Measurements from ENCODE around the gene MDM1.

Gene MDM1

DNA sequence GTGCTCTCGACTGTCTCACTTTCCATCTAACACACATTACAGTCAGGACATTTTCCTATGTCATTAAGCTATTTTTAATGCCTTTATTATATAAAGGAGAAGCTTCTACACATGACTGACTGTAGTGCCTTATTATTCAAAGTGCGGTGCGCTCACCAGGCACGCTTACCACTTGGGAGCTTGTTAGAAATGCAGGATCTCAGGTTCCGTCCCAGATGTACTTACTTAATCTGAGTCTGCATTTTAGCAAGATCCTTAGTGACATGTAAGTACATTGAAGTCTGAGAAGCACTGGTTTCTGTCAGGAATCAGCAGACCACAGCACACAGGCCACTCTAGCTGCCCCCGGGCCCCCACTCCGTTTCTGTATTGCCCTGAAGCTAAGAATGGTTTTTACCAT lies 44.7 kb upstream of the MDM1 start:
- no peak for TF ChIP-seq LEF1 (IDR thresholded peaks at IDR 0.05; ENCODE audit: borderline replicate concordance)
- TF ChIP-seq ELF4 (IDR thresholded peaks at IDR 0.05), result no peak
- no peak for TF ChIP-seq NFRKB (IDR thresholded peaks at IDR 0.05)
- TF ChIP-seq FOXA1 (IDR thresholded peaks at IDR 0.05), result no peak
- no peak for TF ChIP-seq TARDBP (IDR thresholded peaks at IDR 0.05)
- TF ChIP-seq HDGF (IDR thresholded peaks at IDR 0.05; ENCODE audit: borderline replicate concordance), result no peak
- TF ChIP-seq ZNF384 (IDR thresholded peaks at IDR 0.05), result no peak
- no peak for TF ChIP-seq FOXK2 (IDR thresholded peaks at IDR 0.05)
- no peak for TF ChIP-seq SP1 (IDR thresholded peaks at IDR 0.05)
- no peak for TF ChIP-seq ARNT (IDR thresholded peaks at IDR 0.05)
- no peak for TF ChIP-seq PKNOX1 (IDR thresholded peaks at IDR 0.05)
- TF ChIP-seq CTBP1 (IDR thresholded peaks at IDR 0.05; ENCODE audit: borderline replicate concordance), result no peak
- TF ChIP-seq FOXM1 (IDR thresholded peaks at IDR 0.05; ENCODE audit: borderline replicate concordance), result no peak
- TF ChIP-seq BHLHE40 (IDR thresholded peaks at IDR 0.05; ENCODE audit: borderline replicate concordance), result no peak
- TF ChIP-seq SUZ12 (IDR thresholded peaks at IDR 0.05), result no peak
- TF ChIP-seq L3MBTL2 (conservative IDR thresholded peaks at IDR 0.05), result no peak
- no peak for DNase-seq (ENCODE audit: extremely low spot score)
- ChIA-PET POLR2A (no interaction called here), CTCF (no interaction called here)

- no peak for TF ChIP-seq CTBP1 (IDR thresholded peaks at IDR 0.05; ENCODE audit: borderline replicate concordance)
- TF ChIP-seq ARNT (IDR thresholded peaks at IDR 0.05), result no peak
- TF ChIP-seq SP1 (IDR thresholded peaks at IDR 0.05), result no peak
- TF ChIP-seq FOXA1 (IDR thresholded peaks at IDR 0.05), result no peak
- TF ChIP-seq BHLHE40 (IDR thresholded peaks at IDR 0.05; ENCODE audit: borderline replicate concordance), result no peak
- TF ChIP-seq FOXK2 (IDR thresholded peaks at IDR 0.05), result no peak
- no peak for TF ChIP-seq ELF4 (IDR thresholded peaks at IDR 0.05)
- no peak for TF ChIP-seq FOXM1 (IDR thresholded peaks at IDR 0.05; ENCODE audit: borderline replicate concordance)
- no peak for TF ChIP-seq PKNOX1 (IDR thresholded peaks at IDR 0.05)
- no peak for TF ChIP-seq NFRKB (IDR thresholded peaks at IDR 0.05)
- no peak for TF ChIP-seq L3MBTL2 (conservative IDR thresholded peaks at IDR 0.05)
- no peak for TF ChIP-seq LEF1 (IDR thresholded peaks at IDR 0.05; ENCODE audit: borderline replicate concordance)
- no peak for TF ChIP-seq HDGF (IDR thresholded peaks at IDR 0.05; ENCODE audit: borderline replicate concordance)
- no peak for TF ChIP-seq ZNF384 (IDR thresholded peaks at IDR 0.05)
- TF ChIP-seq TARDBP (IDR thresholded peaks at IDR 0.05), result no peak
- DNase-seq (ENCODE audit: extremely low spot score), result no peak
- ChIA-PET POLR2A (no interaction called here), CTCF (no interaction called here)
These were observed 43.9 kb upstream of the MDM1 start for GRCh38 chr12:68375756-68376695.

DNA sequence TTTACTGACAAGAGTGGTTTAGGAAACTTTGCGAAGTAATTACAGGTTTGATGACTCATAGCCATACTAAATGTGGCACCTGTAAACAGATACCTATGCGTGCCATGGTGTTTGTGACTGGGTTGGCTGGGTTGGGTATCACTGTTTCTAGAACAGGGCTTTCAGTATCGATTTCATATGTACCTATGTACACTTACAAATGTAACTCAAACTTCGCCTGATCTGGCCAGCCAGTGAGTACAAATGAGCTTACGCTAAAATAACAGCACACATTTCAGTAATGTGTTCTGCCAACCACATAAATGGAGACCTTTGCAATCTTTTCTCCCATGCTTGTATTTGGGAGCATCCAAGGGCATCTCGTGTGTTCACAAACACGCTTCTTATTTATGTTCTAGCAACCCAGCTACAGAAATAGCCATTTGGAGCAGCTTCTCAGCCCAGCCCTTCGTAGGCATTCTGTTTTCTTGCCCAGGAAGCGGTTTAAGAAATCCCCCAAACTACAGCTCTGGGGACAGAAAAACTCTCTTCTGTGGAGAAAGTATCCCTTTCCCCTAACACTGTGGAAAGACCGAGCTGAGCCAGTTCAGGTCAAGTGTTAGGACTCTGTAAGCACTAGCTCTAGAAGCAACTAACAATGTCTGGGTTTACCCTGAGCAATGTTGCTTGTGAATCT lies 42.3 kb upstream of the MDM1 start:
- no peak for DNase-seq (ENCODE audit: extremely low spot score)
- CTCF ChIA-PET, result interaction anchor here (0.5 kb wide), 1 partner anchor 47 kb away, joined by 3 read pairs; no protein-coding TSS in a partner anchor
- POLR2A ChIA-PET, result interaction anchor here (0.7 kb wide), 1 partner anchor 9 kb away, joined by 3 read pairs; no protein-coding TSS in a partner anchor
- TF ChIP-seq FOXA1 (IDR thresholded peaks at IDR 0.05) (no peak), ZNF384 (IDR thresholded peaks at IDR 0.05) (no peak), BHLHE40 (IDR thresholded peaks at IDR 0.05; ENCODE audit: borderline replicate concordance) (no peak), FOXM1 (IDR thresholded peaks at IDR 0.05; ENCODE audit: borderline replicate concordance) (no peak), SUZ12 (IDR thresholded peaks at IDR 0.05) (no peak), L3MBTL2 (conservative IDR thresholded peaks at IDR 0.05) (no peak), ELF4 (IDR thresholded peaks at IDR 0.05) (no peak), HDGF (IDR thresholded peaks at IDR 0.05; ENCODE audit: borderline replicate concordance) (no peak), ARNT (IDR thresholded peaks at IDR 0.05) (no peak), SP1 (IDR thresholded peaks at IDR 0.05) (no peak), PKNOX1 (IDR thresholded peaks at IDR 0.05) (no peak), NFRKB (IDR thresholded peaks at IDR 0.05) (no peak), LEF1 (IDR thresholded peaks at IDR 0.05; ENCODE audit: borderline replicate concordance) (no peak)

DNA sequence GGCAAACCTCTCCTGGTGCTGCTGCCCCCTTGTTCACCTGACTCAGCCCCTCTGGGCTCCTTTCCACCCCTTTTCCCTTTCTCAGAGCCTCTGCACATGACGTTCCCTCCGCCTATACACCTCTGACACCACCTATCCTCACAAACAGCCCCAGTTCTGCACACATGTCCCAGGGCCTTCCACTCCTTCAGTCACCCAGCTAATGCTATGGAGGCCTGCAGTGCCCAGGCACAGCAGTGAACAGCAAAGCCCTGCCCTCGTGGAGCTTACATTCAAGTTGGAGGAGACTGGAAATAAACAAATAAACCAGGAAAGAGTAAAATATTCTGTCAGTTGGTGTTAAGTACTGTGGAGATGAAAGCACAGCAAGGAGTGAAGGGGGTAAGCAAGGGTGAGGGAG lies 38.5 kb upstream of the MDM1 start:
- DNase-seq (ENCODE audit: extremely low spot score), result no peak
- ChIA-PET POLR2A (no interaction called here), CTCF (no interaction called here)
- TF ChIP-seq CTBP1 (IDR thresholded peaks at IDR 0.05; ENCODE audit: borderline replicate concordance) (no peak), TARDBP (IDR thresholded peaks at IDR 0.05) (no peak)

DNA sequence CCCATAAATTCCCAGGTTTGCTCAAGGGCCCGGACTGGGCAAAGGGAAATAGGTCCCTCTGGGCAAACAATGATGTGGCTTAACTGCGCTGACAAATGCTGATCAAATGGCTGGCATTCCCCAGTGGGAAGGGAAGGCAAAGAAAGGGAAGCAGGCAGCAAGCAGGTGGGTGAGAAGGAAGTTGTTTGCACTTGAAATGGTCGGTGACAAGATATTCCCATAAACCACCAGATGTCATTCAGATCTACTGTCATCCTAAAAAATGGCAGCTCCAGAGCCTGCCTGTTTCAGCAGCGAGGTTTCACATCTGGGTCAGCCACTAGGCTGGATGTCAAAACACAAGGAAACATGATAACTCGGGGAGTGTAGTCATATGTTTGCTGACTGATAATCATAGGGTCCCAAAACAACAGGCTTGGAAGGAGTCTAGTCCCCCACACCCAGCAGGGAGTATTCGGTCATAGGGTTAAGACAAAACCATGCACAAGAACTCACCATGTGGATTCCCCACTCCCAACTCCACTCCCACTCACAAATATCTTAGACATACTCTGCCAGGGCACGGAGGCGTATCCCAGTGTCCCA lies 37.9 kb upstream of the MDM1 start:
- ChIA-PET CTCF (no interaction called here), POLR2A (no interaction called here)
- TF ChIP-seq TARDBP (IDR thresholded peaks at IDR 0.05) (no peak), ZNF384 (IDR thresholded peaks at IDR 0.05) (no peak), PKNOX1 (IDR thresholded peaks at IDR 0.05) (no peak), NFRKB (IDR thresholded peaks at IDR 0.05) (no peak), BHLHE40 (IDR thresholded peaks at IDR 0.05; ENCODE audit: borderline replicate concordance) (no peak), HDGF (IDR thresholded peaks at IDR 0.05; ENCODE audit: borderline replicate concordance) (no peak), SUZ12 (IDR thresholded peaks at IDR 0.05) (no peak), ARNT (IDR thresholded peaks at IDR 0.05) (no peak), ELF4 (IDR thresholded peaks at IDR 0.05) (no peak), SP1 (IDR thresholded peaks at IDR 0.05) (no peak), LEF1 (IDR thresholded peaks at IDR 0.05; ENCODE audit: borderline replicate concordance) (no peak), FOXM1 (IDR thresholded peaks at IDR 0.05; ENCODE audit: borderline replicate concordance) (no peak), FOXA1 (IDR thresholded peaks at IDR 0.05) (no peak), FOXK2 (IDR thresholded peaks at IDR 0.05) (no peak), L3MBTL2 (conservative IDR thresholded peaks at IDR 0.05) (no peak), CTBP1 (IDR thresholded peaks at IDR 0.05; ENCODE audit: borderline replicate concordance) (no peak)

More for the DNA sequence above, 37.9 kb upstream of the MDM1 start:
- DNase-seq (ENCODE audit: extremely low spot score), result no peak

All from HEK293T (cell line).